GM12891 (cell line): ENCODE measurements around the gene DELE1.

Experiments used
- PAX5 ChIP-seq: IDR thresholded peaks from 2 replicates; pipeline ENCODE4 v1.6.1; 2011; ENCODE audit warnings: low read length, moderate library complexity, mild to moderate bottlenecking; ENCODE audit not compliant: insufficient read depth, severe bottlenecking
- POLR2A ChIP-seq: IDR thresholded peaks from 2 replicates; pipeline ENCODE4 v1.6.1; 2011; ENCODE audit warnings: low read depth, low read length, control low read depth
- POLR2AphosphoS5 ChIP-seq: IDR thresholded peaks from 2 replicates; pipeline ENCODE4 v1.6.1; 2011; ENCODE audit warnings: low read depth, low read length, control low read depth
- SPI1 ChIP-seq: IDR thresholded peaks from 2 replicates; pipeline ENCODE4 v1.6.1; 2011; ENCODE audit warnings: low read depth, low read length, control low read depth
- TAF1 ChIP-seq: IDR thresholded peaks from 2 replicates; pipeline ENCODE4 v1.6.1; 2011; ENCODE audit warnings: low read depth, low read length, control low read depth

DNA sequence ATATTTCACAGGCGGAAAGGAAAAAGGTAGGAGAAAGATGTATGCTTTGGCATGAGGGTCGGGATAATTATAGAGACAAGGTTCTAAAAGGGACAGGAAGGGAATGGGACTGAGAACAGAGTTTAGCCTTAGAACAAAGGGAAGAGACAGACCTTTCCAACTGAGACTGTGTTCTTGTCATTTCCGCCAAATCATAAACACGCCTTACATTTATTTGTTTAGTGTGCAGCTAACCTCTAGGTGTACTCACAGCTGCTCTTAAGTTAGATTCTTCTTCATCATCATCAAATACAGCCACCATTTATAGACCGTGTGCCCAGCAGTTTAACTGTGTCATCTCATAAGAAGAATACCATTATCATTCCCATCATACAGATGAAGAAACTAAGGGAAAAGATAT lies 5.9 kb upstream of the DELE1 start:
- TF ChIP-seq POLR2A: no peak
- TF ChIP-seq SPI1: no peak
- no peak for TF ChIP-seq POLR2AphosphoS5
- TF ChIP-seq TAF1: no peak
- no peak for TF ChIP-seq PAX5
